Stimulated activated CD8-positive, alpha-beta memory T cell treated with anti-CD3 and anti-CD28 coated beads, Interleukin-12 subunit alpha, Interleukin-12 subunit beta, amount 100 ng/mL, for 24 hours (primary cell): ENCODE results near the gene SERPINF2.
"Not testable (repeated sequence)": the region's sequence is repeated elsewhere in the genome, so short reads cannot be mapped to it uniquely, and the experiment has no call there.

Experiments
- DNase-seq: peaks from one replicate; pipeline ENCODE4 v3.0.0-alpha.2; 2020; ENCODE audit errors: extremely low read depth

SERPINF2 gene

DNA sequence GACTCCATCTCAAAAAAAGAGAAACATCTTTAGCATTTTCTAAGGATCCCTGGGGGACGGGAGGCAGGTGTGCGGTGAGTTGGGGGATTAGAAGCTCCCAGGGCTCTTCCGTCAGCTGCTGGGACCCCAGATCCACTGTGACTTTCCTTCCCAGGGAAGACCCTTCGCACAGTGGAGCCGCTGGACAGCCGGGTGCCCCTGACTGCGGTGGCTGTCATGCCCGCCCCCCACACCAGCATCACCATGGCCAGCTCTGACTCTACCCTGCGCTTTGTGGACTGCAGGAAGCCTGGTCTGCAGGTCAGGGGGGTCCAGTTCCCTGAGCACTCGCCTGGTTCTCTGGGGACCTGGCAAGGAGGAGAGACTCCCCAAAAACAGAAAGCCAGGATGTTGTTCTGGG is 7.3 kb upstream of the SERPINF2 start:
- DNase-seq = no peak

DNA sequence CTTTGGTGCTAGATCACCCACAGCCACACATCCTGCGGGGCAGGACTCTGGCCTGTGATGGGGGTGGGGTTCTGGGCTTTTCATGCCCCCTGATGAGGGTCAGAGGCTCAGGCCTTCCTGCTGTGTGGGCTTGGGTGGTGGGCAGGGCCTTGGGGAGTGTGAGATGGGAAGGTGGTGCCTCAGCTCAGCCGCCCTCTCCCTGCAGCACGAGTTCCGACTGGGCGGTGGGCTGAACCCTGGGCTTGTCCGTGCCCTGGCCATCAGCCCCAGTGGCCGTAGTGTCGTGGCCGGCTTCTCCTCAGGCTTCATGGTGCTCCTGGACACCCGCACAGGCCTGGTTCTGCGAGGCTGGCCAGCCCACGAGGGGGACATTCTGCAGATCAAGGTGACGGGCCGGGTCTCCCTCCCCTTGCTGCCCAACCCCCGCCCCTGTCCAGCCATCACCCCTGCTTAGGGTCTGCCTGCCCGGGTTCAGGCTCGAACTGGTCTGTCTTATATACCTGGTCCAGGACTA is 6.8 kb upstream of the SERPINF2 start:
- DNase-seq = no peak

DNA sequence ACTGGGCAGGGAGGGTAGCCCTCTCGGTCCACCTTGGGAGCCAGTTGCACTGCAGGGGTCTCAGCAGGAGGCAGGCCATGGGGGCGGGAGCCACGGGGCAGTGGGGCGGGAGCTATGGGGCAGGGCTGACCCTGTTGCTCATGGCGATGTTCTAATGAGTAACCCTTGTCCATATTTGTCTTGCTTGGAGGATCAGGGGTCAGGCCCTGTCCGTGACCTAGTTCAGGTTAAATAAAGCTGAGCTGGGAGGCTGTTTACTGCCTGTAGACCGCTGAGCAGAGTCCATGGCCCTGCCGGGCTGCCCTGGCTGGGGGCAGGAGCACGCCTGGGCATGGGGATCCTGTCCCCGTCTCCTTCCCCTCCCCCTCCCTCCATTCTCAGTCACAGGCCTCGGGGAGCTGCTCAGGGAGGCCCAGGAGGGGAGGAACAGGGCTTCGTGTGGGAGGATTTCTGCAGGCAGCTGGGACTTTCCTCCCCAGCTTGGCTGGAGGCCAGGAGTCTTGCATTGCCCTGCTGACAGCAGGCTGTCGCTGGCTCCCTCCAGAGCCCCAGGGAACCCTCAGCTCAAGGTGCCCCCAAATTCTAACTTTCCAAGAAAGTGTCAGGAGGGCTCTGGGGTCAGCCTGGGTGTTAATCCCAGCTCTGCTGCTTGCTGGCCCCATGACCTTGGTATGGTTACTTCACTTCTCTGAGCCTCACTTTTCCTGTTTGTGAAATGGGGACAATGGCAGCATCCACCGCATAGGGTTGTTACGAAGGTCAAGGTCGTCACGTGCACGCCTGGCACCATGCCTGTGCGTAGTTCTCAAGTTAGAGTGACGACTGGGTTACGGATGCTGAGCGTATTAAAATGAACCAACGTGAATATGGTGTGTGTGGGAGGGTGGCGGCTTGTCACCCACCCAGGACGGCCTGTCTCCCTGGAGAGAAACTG is 6.1 kb upstream of the SERPINF2 start:
- DNase-seq = no peak

DNA sequence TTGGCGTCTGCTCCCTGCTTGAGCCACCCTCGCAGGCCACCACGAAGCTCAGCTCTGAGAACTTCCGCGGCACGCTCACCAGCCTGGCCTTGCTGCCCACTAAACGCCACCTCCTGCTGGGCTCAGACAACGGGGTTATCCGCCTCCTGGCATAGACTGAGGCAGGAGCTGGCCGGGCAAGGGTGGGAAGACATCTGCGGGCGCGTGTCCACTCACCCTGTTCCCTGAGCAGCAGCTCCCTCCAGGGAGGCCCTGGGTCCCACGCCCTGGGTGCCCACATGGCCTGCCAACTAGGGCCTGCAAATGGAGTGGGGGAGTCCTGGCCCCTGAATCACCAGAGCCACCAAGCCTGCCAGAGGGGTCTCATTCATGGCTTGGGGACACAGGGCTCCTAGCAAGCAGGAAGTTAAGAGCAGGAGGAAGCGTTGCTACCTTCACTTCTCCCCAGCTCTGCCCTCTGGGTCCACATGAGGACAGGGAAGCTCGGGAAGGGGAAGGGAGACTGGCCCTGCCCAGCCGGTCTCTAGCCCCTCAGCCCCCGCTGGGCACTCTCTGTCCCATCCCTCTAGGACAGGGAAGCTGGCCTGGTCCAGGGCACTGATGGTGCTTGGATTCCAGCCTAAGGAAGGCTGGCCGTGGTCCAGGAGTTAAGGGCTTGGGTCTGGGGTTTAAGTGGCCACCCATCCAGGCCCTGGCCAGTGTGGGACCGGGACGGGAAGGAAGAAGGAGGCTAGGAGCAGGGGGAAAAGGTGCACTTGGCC is 5.0 kb upstream of the SERPINF2 start:
- DNase-seq = no peak

DNA sequence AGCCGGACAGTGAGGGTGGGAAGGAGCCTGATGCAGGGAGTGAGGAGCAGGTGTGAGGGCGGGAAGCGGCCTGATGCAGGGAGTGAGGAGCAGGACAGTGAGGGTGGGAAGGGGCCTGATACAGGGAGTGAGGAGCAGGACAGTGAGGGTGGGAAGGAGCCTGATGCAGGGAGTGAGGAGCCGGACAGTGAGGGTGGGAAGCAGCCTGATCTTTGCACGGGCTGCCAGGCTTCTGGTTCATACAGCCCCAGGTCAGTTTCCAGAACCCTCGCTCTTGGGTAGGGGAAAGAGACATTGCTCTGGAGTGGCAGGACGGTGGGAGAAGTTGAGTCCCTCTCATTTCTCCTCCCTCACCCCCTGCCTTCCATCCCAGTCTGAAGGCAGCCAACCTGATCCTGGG is 772 bp upstream of the SERPINF2 start:
- DNase-seq = not testable (repeated sequence)

DNA sequence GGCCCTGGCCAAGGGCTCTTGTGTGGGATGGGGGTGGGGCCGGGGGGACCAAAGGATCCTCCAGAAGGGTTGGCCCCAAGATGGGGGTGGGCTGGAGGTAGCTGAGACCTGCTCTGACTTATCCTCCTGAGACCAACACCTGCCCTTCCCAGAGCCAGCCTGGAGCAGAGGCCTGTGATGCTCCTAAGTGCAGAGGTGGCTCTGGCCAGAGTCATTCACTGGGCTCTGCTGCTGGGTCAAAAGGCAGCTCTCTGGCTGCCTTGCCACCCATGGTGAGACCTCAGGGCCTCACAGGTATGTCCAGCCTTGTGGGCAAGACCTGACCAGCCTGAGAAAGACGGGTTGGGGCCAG is 393 bp downstream of the SERPINF2 start:
- no peak for DNase-seq

DNA sequence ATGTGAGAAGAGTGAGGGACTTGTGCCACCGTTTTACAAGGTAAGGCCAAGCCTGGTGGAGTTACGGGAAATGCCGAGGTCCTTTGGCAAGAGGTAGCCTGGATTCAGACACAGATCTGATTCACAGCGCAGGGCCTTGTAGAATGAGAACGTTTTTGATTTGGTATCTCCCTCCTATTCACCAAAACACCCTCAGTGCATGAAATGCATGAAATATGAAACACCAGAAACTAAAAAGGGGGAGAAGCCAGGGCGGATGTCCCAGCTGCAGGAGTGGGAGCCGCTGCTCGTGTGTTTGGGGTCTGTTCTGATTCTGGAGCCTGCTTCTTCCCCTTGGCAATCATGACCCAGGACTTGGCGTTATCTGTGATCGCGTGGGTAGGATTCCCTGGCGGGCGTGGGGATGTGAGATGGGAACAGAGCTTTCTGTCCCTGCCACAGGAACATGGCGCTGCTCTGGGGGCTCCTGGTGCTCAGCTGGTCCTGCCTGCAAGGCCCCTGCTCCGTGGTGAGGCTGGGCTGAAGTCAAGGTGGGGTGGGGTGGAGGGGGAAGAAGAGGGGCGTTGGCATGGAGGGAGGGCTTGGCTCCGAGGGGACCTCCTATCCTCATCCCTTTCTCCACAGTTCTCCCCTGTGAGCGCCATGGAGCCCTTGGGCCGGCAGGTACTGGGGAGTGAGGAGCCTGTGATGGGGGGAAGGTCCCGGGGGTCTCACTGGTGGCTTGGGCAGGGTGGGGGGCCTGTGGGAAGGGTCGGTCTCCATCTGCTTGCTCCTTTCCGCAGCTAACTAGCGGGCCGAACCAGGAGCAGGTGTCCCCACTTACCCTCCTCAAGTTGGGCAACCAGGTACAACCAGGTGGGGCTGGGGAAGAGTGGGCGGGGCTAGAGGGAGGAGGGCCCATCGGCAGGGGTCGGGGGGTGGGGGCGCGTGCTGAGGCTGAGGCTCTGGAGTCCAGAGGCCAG is 2.2 kb downstream of the SERPINF2 start:
- DNase-seq = no peak

DNA sequence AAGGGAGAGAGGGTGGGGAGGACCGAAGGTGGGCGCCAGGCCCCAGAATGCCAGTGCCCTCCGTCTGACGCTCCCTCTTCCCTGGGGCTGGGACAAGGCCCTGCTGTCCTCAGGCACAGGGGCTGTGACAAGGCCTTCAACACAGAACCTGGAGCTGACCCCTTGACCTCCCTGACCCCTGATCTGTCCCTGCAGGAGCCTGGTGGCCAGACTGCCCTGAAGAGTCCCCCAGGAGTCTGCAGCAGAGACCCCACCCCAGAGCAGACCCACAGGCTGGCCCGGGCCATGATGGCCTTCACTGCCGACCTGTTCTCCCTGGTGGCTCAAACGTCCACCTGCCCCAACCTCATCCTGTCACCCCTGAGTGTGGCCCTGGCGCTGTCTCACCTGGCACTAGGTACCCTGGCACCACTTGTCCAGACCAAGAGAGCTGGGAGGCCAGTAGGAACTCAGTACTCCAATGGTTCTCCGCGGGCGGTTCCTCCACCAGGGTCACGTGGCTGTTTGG is 2.9 kb downstream of the SERPINF2 start:
- no peak for DNase-seq

DNA sequence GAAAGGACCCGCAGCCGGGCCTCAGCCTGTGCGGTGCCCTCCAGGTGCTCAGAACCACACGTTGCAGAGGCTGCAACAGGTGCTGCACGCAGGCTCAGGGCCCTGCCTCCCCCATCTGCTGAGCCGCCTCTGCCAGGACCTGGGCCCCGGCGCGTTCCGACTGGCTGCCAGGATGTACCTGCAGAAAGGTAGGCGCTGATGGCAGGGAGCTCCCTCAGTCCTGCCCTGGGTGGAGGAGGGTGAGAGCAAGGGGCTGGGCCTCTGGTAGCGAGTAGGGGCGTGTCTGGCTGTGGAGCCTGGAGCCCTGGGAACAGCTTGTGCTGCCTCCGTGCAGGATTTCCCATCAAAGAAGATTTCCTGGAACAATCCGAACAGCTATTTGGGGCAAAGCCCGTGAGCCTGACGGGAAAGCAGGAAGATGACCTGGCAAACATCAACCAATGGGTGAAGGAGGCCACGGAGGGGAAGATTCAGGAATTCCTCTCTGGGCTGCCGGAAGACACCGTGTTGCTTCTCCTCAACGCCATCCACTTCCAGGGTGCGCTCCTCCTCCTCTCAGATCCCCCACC is 4.4 kb downstream of the SERPINF2 start:
- no peak for DNase-seq

DNA sequence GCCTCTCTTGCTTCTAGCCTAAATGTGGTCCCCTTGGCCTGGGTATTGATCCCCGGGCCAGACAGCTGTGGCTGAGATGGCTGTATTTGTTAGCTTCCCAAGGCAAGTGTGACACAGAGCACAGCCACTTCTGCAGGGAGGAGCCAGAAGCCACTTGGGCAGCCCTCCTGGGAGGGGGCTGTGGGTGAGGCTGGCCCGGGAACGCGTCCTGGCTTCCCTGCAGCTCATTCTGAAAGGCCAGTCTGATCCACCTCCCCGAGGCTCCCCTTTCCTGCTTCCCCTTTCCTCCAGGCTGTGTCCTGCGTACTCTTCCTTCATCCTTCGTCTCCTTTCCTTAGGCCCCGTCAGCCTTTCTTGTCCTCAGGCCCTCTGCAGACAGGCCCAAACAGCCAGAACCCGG is 8.0 kb downstream of the SERPINF2 start:
- no peak for DNase-seq

DNA sequence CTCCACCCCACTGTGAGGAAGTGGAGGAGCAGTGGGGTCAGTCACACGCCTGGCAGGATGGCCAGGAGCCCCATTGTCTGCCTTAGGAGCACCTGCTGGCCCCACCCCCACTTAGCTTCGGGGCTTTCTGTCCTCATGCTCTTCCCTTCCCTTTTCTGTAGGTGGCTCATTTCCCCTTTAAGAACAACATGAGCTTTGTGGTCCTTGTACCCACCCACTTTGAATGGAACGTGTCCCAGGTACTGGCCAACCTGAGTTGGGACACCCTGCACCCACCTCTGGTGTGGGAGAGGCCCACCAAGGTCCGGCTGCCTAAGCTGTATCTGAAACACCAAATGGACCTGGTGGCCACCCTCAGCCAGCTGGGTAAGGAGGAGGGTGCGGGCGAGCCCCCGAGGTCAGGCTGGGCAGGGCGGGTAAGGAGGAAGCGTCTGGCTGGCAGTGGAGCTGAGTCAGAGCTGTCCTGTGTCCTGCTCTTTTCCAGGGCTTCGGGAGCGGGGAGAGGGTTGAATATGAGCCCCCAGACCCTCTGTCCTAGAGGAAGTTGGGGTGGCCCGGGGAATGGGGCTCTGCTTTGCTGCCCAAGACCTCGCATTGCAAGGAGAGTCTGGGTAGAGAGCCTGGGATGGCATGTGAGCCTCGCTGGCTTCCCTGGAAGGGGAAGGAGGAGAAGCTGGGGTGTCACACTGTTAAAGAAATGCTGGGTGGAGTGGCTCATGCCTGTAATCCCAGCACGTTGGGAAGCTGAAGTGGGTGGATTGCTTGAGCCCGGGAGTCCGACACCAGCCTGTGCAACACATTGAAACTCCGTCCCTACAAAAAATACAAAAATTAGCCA is 10.0 kb downstream of the SERPINF2 start:
- DNase-seq = no peak

DNA sequence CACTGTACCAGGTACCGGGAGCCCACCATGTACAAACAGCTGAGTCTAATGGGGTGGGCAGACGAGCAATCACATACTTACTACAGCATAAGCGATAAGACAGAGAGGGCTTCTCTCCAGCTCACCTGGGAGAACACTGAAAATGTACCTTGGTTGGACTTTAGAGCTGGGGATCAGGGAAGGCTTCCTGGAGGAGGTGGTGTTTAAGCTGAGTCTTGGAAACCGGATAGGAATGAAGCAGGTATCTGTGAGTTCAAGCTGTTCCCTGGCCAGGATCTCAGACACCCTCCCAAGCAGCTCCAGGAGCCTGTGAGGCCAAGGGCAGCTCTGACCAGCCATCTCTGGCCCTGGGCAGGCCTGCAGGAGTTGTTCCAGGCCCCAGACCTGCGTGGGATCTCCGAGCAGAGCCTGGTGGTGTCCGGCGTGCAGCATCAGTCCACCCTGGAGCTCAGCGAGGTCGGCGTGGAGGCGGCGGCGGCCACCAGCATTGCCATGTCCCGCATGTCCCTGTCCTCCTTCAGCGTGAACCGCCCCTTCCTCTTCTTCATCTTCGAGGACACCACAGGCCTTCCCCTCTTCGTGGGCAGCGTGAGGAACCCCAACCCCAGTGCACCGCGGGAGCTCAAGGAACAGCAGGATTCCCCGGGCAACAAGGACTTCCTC is 11.2 kb downstream of the SERPINF2 start:
- no peak for DNase-seq

DNA sequence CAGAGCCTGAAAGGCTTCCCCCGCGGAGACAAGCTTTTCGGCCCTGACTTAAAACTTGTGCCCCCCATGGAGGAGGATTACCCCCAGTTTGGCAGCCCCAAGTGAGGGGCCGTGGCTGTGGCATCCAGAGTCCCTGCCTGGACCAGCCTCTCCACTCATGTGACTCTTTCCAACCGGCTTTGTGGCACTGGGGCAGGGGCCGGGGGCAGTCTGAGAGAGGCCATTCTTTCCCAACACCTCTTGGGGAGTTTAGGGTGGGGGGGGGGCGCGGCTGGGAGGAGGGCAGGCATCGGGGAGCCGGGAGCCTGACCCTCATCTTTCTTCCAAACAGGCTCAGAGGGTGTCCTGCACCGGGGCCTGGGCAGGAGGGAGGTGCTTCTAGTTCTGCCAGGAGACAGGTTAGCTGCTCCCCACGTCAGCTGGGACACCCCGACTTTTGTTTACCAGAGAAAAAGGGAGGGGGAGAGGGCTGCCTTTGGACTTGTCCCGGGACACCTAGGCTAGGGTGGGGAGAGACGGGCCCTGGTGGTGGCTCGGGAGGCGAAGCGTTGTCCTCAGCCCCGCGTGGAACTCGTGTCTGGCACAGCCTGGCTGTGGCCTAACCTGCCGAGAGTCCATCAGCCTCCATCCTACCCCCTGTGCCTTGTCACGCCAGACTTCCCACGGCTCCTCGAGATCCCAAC is 11.9 kb downstream of the SERPINF2 start:
- DNase-seq = no peak

DNA sequence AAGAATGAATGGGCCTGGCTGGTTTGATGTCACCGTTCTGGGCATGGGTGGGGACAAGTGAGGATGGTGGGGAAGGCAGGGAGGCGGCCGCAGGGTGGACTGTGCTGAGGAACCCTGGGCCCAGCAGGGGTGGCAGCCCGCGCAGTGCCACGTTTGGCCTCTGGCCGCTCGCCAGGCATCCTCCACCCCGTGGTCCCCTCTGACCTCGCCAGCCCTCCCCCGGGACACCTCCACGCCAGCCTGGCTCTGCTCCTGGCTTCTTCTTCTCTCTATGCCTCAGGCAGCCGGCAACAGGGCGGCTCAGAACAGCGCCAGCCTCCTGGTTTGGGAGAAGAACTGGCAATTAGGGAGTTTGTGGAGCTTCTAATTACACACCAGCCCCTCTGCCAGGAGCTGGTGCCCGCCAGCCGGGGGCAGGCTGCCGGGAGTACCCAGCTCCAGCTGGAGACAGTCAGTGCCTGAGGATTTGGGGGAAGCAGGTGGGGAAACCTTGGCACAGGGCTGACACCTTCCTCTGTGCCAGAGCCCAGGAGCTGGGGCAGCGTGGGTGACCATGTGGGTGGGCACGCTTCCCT is 12.7 kb downstream of the SERPINF2 start:
- DNase-seq = no peak

DNA sequence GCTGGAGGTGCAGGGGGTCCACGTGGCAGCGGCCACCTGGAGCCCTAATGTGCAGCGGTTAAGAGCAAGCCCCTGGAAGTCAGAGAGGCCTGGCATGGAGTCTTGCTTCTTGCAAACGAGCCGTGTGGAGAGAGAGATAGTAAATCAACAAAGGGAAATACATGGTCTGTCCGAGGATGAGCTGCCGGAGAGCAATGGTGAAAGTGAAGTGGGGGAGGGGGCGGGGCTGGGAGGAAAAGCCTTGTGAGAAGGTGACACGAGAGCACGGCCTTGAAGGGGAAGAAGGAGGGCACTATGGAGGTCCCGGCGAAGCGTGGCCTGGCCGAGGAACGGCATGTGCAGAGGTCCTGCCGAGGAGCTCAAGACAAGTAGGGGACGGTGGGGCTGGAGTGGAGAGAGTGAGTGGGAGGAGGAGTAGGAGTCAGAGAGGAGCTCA is 13.2 kb downstream of the SERPINF2 start:
- DNase-seq = no peak

DNA sequence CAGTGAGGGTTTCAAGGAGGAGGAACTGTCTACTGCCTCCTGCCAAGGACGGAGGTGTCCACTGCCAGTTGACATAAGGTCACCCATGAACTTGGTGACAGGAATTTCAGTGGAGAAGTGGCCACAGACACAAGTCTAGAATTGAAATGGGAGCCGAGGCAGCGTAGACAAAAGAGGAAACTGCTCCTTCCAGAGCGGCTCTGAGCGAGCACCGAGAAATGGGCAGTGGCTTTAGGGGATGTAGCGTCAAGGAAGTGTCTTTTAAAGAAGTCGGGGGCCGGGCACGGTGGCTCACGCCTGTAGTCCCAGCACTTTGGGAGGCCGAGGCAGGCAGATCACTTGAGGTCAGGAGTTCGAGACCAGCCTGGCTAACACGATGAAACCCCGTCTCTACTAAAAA is 16.1 kb downstream of the SERPINF2 start:
- no peak for DNase-seq

DNA sequence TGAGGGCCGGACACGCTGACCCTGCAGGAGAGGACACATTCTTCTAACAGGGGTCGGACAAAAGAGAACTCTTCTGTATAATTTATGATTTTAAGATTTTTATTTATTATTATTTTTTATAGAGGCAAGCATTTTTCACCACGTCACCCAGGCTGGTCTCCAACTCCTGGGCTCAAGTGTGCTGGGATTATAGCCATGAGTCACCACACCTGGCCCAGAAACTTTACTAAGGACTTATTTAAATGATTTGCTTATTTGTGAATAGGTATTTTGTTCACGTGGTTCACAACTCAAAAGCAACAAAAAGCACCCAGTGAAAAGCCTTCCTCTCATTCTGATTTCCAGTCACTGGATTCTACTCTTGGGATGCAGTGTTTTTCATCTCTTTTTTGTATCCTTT is 16.9 kb downstream of the SERPINF2 start:
- no peak for DNase-seq

DNA sequence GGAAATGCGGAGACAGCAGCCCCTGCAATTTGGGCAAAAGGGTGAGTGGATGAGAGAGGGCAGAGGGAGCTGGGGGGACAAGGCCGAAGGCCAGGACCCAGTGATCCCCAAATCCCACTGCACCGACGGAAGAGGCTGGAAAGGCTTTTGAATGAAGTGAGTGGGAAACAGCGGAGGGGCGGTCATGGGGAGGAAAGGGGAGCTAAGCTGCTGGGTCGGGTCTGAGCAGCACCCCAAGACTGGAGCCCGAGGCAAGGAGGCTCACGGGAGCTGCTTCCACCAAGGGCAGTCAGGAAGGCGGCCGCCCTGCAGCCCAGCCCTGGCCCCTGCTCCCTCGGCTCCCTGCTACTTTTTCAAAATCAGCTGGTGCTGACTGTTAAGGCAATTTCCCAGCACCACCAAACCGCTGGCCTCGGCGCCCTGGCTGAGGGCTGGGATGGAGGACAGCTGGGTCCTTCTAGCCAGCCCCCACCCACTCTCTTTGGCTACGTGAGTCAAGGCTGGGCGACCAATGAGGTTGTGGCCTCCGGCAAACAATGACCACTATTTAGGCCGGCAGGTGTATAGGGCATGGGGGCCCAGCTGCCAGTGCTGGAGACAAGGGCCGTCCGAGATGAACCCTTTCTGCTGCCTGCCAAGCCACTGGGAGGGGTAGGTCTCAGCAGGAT is 19.7 kb downstream of the SERPINF2 start:
- no peak for DNase-seq
